Measurements from ENCODE around the gene SLCO3A1.

The SLCO3A1 gene

DNA sequence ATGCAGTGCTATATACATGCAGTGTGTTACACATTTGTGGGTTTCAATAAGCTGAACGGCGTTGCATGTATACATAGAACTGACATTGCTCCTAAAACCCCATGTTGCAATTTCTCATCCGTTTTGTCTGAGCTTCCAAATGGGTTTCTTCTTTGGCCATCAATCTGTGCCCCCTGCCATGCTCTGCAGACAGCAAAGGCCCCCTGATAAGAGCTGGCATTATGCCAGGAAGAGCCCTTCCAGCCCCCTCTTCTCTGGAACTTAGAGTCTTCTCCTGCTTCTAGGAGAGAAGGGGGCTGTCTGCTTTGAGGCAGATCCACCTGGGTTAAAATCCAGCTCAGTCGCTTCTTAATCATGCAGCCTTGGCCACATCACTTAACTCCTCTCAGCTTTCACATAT lies 254.0 kb downstream of the SLCO3A1 start:
- Histone ChIP-seq H3K27me3 (ENCODE audit: insufficient read depth, low read length) (no peaks in the 10 kb centered on the region), H2AK5ac (ENCODE audit: low read length) (no peak overlapping the region)

GRCh38 chr15:92109191-92109873 lies 255.8 kb downstream of the SLCO3A1 start:
- H3K4me1 ChIP-seq (ENCODE audit: control insufficient read depth in 1 of 2, insufficient read depth in 2 of 2, low read length in 2 of 2) = no peaks in the 10 kb centered on the region
- no peak overlapping the region for H4K91ac ChIP-seq (ENCODE audit: low read depth, low read length)
- H3K9me3 ChIP-seq (ENCODE audit: insufficient read depth, low read depth, low read length) = no peaks in the 10 kb centered on the region
- no peaks in the 10 kb centered on the region for H3K27me3 ChIP-seq (ENCODE audit: insufficient read depth, low read length)
- H2AK5ac ChIP-seq (ENCODE audit: low read length) = no peak overlapping the region
- no peak overlapping the region for H3K4me3 ChIP-seq (ENCODE audit: low read depth, low read length)
- no peaks in the 10 kb centered on the region for H3K36me3 ChIP-seq (ENCODE audit: control insufficient read depth in 1 of 2, insufficient read depth in 2 of 2, low read length in 2 of 2)
- H3K4me2 ChIP-seq (ENCODE audit: low read length) = no peak overlapping the region
- H3K79me1 ChIP-seq (ENCODE audit: low read length) = no peaks in the 10 kb centered on the region
- no peak overlapping the region for H3K18ac ChIP-seq (ENCODE audit: low read length)
- H2BK12ac ChIP-seq (ENCODE audit: low read length) = no peak overlapping the region
- H3K23ac ChIP-seq (ENCODE audit: low read length) = no peak overlapping the region
- no peak overlapping the region for H4K8ac ChIP-seq (ENCODE audit: low read depth, low read length)
- H2BK120ac ChIP-seq (ENCODE audit: insufficient read depth, low read length, poor library complexity) = no peak overlapping the region
- no peak for DNase-seq
- no peak overlapping the region for H3K4ac ChIP-seq (ENCODE audit: low read depth, low read length)
- no CpG with 5 or more reads among the region's 11 CpGs for WGBS (ENCODE audit: extremely low coverage, insufficient coverage, insufficient read length)
- H2BK5ac ChIP-seq (ENCODE audit: low read depth, low read length, poor library complexity) = no peak overlapping the region
- H3K14ac ChIP-seq (ENCODE audit: low read length) = no peak overlapping the region
- H2AFZ ChIP-seq (ENCODE audit: insufficient read depth, low read length, poor library complexity) = no peak overlapping the region
- no peak overlapping the region for H4K12ac ChIP-seq (ENCODE audit: low read depth, low read length)
- H3K27ac ChIP-seq (ENCODE audit: low read depth, low read length) = no peak overlapping the region
- no peaks in the 10 kb centered on the region for H3K79me2 ChIP-seq (ENCODE audit: control insufficient read depth, insufficient read depth, low read length, poor library complexity)
- no peak overlapping the region for H3K9ac ChIP-seq (ENCODE audit: low read length)

More for the DNA sequence above, 254.0 kb downstream of the SLCO3A1 start:
- H4K8ac ChIP-seq (ENCODE audit: low read depth, low read length) = no peak overlapping the region
- H3K79me2 ChIP-seq (ENCODE audit: control insufficient read depth, insufficient read depth, low read length, poor library complexity) = no peaks in the 10 kb centered on the region
- no peaks in the 10 kb centered on the region for H3K36me3 ChIP-seq (ENCODE audit: control insufficient read depth in 1 of 2, insufficient read depth in 2 of 2, low read length in 2 of 2)
- no peak overlapping the region for H3K4ac ChIP-seq (ENCODE audit: low read depth, low read length)
- H4K91ac ChIP-seq (ENCODE audit: low read depth, low read length) = no peak overlapping the region
- no peak overlapping the region for H2BK120ac ChIP-seq (ENCODE audit: insufficient read depth, low read length, poor library complexity)
- no peak overlapping the region for H3K4me3 ChIP-seq (ENCODE audit: low read depth, low read length)
- no peak overlapping the region for H3K23ac ChIP-seq (ENCODE audit: low read length)
- no peak overlapping the region for H3K18ac ChIP-seq (ENCODE audit: low read length)
- no peak overlapping the region for H2BK5ac ChIP-seq (ENCODE audit: low read depth, low read length, poor library complexity)
- DNase-seq = no peak
- no peak overlapping the region for H3K4me2 ChIP-seq (ENCODE audit: low read length)
- H3K4me1 ChIP-seq (ENCODE audit: control insufficient read depth in 1 of 2, insufficient read depth in 2 of 2, low read length in 2 of 2) = no peaks in the 10 kb centered on the region
- no peak overlapping the region for H2BK12ac ChIP-seq (ENCODE audit: low read length)
- H3K9me3 ChIP-seq (ENCODE audit: insufficient read depth, low read depth, low read length) = no peaks in the 10 kb centered on the region
- H2AFZ ChIP-seq (ENCODE audit: insufficient read depth, low read length, poor library complexity) = no peak overlapping the region
- no CpG with 5 or more reads among the region's 4 CpGs for WGBS (ENCODE audit: extremely low coverage, insufficient coverage, insufficient read length)
- no peak overlapping the region for H3K9ac ChIP-seq (ENCODE audit: low read length)
- H4K12ac ChIP-seq (ENCODE audit: low read depth, low read length) = no peak overlapping the region
- H3K14ac ChIP-seq (ENCODE audit: low read length) = no peak overlapping the region
- no peak overlapping the region for H3K27ac ChIP-seq (ENCODE audit: low read depth, low read length)
- H3K79me1 ChIP-seq (ENCODE audit: low read length) = no peaks in the 10 kb centered on the region

DNA sequence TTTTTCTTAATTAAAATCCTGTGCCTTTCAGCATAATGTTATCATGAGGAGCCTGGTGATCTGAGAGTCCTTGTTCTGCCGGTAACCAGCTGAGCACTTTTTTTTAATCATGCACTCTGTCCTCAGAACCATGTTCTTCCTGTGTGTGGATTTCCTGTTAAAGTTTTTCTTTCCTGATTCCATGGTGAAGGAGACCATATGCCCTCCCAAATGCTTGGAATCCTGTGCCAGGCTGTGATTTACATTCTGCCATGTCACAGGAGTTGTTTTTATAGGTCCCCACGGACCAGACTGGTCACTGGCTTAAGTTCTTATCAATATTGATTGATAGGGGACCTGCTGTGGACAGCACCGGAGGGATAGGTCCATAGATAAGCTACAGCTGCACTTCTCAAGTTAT lies 257.8 kb downstream of the SLCO3A1 start:
- Histone ChIP-seq H3K27me3 (ENCODE audit: insufficient read depth, low read length) (no peaks in the 10 kb centered on the region), H3K23ac (ENCODE audit: low read length) (no peak overlapping the region), H3K79me2 (ENCODE audit: control insufficient read depth, insufficient read depth, low read length, poor library complexity) (no peaks in the 10 kb centered on the region), H2BK12ac (ENCODE audit: low read length) (no peak overlapping the region), H3K9ac (ENCODE audit: low read length) (no peak overlapping the region), H3K18ac (ENCODE audit: low read length) (no peak overlapping the region), H3K4me1 (ENCODE audit: control insufficient read depth in 1 of 2, insufficient read depth in 2 of 2, low read length in 2 of 2) (no peaks in the 10 kb centered on the region), H3K27ac (ENCODE audit: low read depth, low read length) (no peak overlapping the region), H2BK120ac (ENCODE audit: insufficient read depth, low read length, poor library complexity) (no peak overlapping the region), H4K8ac (ENCODE audit: low read depth, low read length) (no peak overlapping the region), H3K4me3 (ENCODE audit: low read depth, low read length) (no peak overlapping the region), H3K4me2 (ENCODE audit: low read length) (no peak overlapping the region), H2AK5ac (ENCODE audit: low read length) (no peak overlapping the region), H3K36me3 (ENCODE audit: control insufficient read depth in 1 of 2, insufficient read depth in 2 of 2, low read length in 2 of 2) (no peaks in the 10 kb centered on the region), H2BK5ac (ENCODE audit: low read depth, low read length, poor library complexity) (no peak overlapping the region), H2AFZ (ENCODE audit: insufficient read depth, low read length, poor library complexity) (no peak overlapping the region), H4K91ac (ENCODE audit: low read depth, low read length) (no peak overlapping the region), H4K12ac (ENCODE audit: low read depth, low read length) (no peak overlapping the region), H3K4ac (ENCODE audit: low read depth, low read length) (no peak overlapping the region), H3K79me1 (ENCODE audit: low read length) (no peaks in the 10 kb centered on the region), H3K14ac (ENCODE audit: low read length) (no peak overlapping the region), H3K9me3 (ENCODE audit: insufficient read depth, low read depth, low read length) (no peaks in the 10 kb centered on the region)
- no CpG with 5 or more reads among the region's 3 CpGs for WGBS (ENCODE audit: extremely low coverage, insufficient coverage, insufficient read length)
- DNase-seq = no peak

GRCh38 chr15:92111751-92112150 lies 258.2 kb downstream of the SLCO3A1 start:
- Histone ChIP-seq H3K27me3 (ENCODE audit: insufficient read depth, low read length) (no peaks in the 10 kb centered on the region), H2BK120ac (ENCODE audit: insufficient read depth, low read length, poor library complexity) (no peak overlapping the region), H3K4ac (ENCODE audit: low read depth, low read length) (no peak overlapping the region), H4K12ac (ENCODE audit: low read depth, low read length) (no peak overlapping the region), H3K23ac (ENCODE audit: low read length) (no peak overlapping the region), H3K14ac (ENCODE audit: low read length) (no peak overlapping the region), H3K79me1 (ENCODE audit: low read length) (no peaks in the 10 kb centered on the region), H3K27ac (ENCODE audit: low read depth, low read length) (no peak overlapping the region), H4K8ac (ENCODE audit: low read depth, low read length) (no peak overlapping the region), H3K18ac (ENCODE audit: low read length) (no peak overlapping the region), H3K9ac (ENCODE audit: low read length) (no peak overlapping the region), H3K4me2 (ENCODE audit: low read length) (no peak overlapping the region), H2AK5ac (ENCODE audit: low read length) (no peak overlapping the region), H3K9me3 (ENCODE audit: insufficient read depth, low read depth, low read length) (no peaks in the 10 kb centered on the region), H2AFZ (ENCODE audit: insufficient read depth, low read length, poor library complexity) (no peak overlapping the region), H3K36me3 (ENCODE audit: control insufficient read depth in 1 of 2, insufficient read depth in 2 of 2, low read length in 2 of 2) (no peaks in the 10 kb centered on the region), H2BK12ac (ENCODE audit: low read length) (no peak overlapping the region), H2BK5ac (ENCODE audit: low read depth, low read length, poor library complexity) (no peak overlapping the region), H3K79me2 (ENCODE audit: control insufficient read depth, insufficient read depth, low read length, poor library complexity) (no peaks in the 10 kb centered on the region), H4K91ac (ENCODE audit: low read depth, low read length) (no peak overlapping the region), H3K4me1 (ENCODE audit: control insufficient read depth in 1 of 2, insufficient read depth in 2 of 2, low read length in 2 of 2) (no peaks in the 10 kb centered on the region), H3K4me3 (ENCODE audit: low read depth, low read length) (no peak overlapping the region)
- no peak for DNase-seq
- WGBS (ENCODE audit: extremely low coverage, insufficient coverage, insufficient read length) = no CpG with 5 or more reads among the region's 1 CpG
